Measurements from ENCODE around the gene MLLT6.

GRCh38 chr17:38663964-38664644 is 41.0 kb upstream of the MLLT6 start:
- TF ChIP-seq CTCF (IDR thresholded peaks at IDR 0.05; ENCODE audit: insufficient read depth, low read depth, low read length), result no peak
- no peak for TF ChIP-seq EZH2 (IDR thresholded peaks at IDR 0.05; ENCODE audit: insufficient read depth, low read length)

All from astrocyte (in vitro differentiated cells and primary cell).